WTC11 (cell line): ENCODE measurements around the gene NEK6. TPM values are rescaled to one million over a fixed set of nuclear protein-coding genes. Genes with fewer than 3 reads are reported as not detected.

Experiments
- ATAC-seq: fragments of 200-7000 bp; cut with Tn5 transposase; 2 replicates; pipeline ENCODE4 v1.10.0; 2021; ENCODE audit warnings: mild to moderate bottlenecking, moderate library complexity
- CTCF ChIA-PET: fragments of 300-600 bp; sonication (Branson Sonifier 250); formaldehyde crosslinking; loops from one replicate; lab custom pipeline; 2021; ENCODE audit warnings: antibody characterized with exemption; lab: Charles Lee
- POLR2A ChIA-PET: fragments of 350-600 bp; sonication (Branson Sonifier 250); formaldehyde crosslinking; loops from one replicate; lab custom pipeline; 2021; ENCODE audit warnings: antibody characterized with exemption; lab: Charles Lee
- DNase-seq: peaks from one replicate; pipeline ENCODE4 v3.0.0; 2021; ENCODE audit warnings: low spot score
- H3K27ac Mint-ChIP-seq: 2 replicates; pipeline ENCODE4 v1.8.0; 2021; ENCODE audit warnings: mixed read lengths
- H3K27me3 Mint-ChIP-seq: 2 replicates; pipeline ENCODE4 v1.8.0; 2021; ENCODE audit warnings: low read depth, mild to moderate bottlenecking, moderate library complexity, mixed read lengths
- H3K36me3 Mint-ChIP-seq: 2 replicates; pipeline ENCODE4 v1.8.0; 2021; ENCODE audit warnings: mixed read lengths
- H3K4me1 Mint-ChIP-seq: 2 replicates; pipeline ENCODE4 v1.8.0; 2022; ENCODE audit warnings: mixed read lengths
- H3K4me3 Mint-ChIP-seq: 2 replicates; pipeline ENCODE4 v1.8.0; 2021; ENCODE audit warnings: mild to moderate bottlenecking, moderate library complexity, mixed read lengths
- H3K9me3 Mint-ChIP-seq: 2 replicates; pipeline ENCODE4 v1.8.0; 2021; ENCODE audit warnings: mixed read lengths
- AR ChIP-seq: fragments of 250-450 bp; sonication (Bioruptor Pico); IDR thresholded peaks from 2 replicates; pipeline ENCODE4 v1.9.0; 2021; ENCODE audit warnings: mild to moderate bottlenecking
- CREB1 ChIP-seq: sonication (generic); formaldehyde crosslinking; IDR thresholded peaks from 2 replicates; pipeline ENCODE4 v1.8.0; 2023; ENCODE audit warnings: mild to moderate bottlenecking, missing genetic modification reagents
- CTCF ChIP-seq: fragments of 200-600 bp; IDR thresholded peaks from 2 replicates; pipeline ENCODE4 v1.8.0; 2022; ENCODE audit warnings: antibody characterized with exemption
- E2F5 ChIP-seq: sonication (generic); formaldehyde crosslinking; IDR thresholded peaks from 2 replicates; pipeline ENCODE4 v1.8.1; 2022; ENCODE audit warnings: mild to moderate bottlenecking, moderate library complexity, missing genetic modification reagents
- ERG ChIP-seq: fragments of 250-450 bp; sonication (Bioruptor Pico); IDR thresholded peaks from 2 replicates; pipeline ENCODE4 v1.8.0; 2021; ENCODE audit warnings: mild to moderate bottlenecking
- GTF2I ChIP-seq: fragments of 250-450 bp; sonication (Bioruptor Pico); conservative IDR thresholded peaks from 2 replicates; pipeline ENCODE4 v1.4.0; 2021; ENCODE audit warnings: mild to moderate bottlenecking
- IRF2 ChIP-seq: sonication (generic); formaldehyde crosslinking; IDR thresholded peaks from 2 replicates; pipeline ENCODE4 v1.8.0; 2022; ENCODE audit warnings: low read depth, missing genetic modification reagents, borderline replicate concordance
- MXD4 ChIP-seq: fragments of 250-450 bp; sonication (Bioruptor Pico); IDR thresholded peaks from 2 replicates; pipeline ENCODE4 v1.8.0; 2021; ENCODE audit warnings: mild to moderate bottlenecking, moderate library complexity, borderline replicate concordance
- NR3C1 ChIP-seq: sonication (generic); formaldehyde crosslinking; conservative IDR thresholded peaks from 2 replicates; pipeline ENCODE4 v1.8.1; 2023; ENCODE audit warnings: low read depth, mild to moderate bottlenecking, missing genetic modification reagents
- TEAD4 ChIP-seq: sonication (generic); formaldehyde crosslinking; IDR thresholded peaks from 2 replicates; pipeline ENCODE4 v1.8.0; 2022; ENCODE audit warnings: mild to moderate bottlenecking, missing genetic modification reagents
- ZNF121 ChIP-seq: sonication (generic); formaldehyde crosslinking; IDR thresholded peaks from 2 replicates; pipeline ENCODE4 v1.8.0; 2023; ENCODE audit warnings: missing genetic modification reagents
- ZNF263 ChIP-seq: sonication (generic); formaldehyde crosslinking; IDR thresholded peaks from 2 replicates; pipeline ENCODE4 v1.8.1; 2022; ENCODE audit warnings: low read depth, mild to moderate bottlenecking, moderate library complexity, missing genetic modification reagents
- total RNA-seq: library from RNA; stranded (reverse); gene quantifications from 3 replicates; pipeline ENCODE4 v1.2.3, GENCODE V29; 2021
- TF ChIP-seq, protein P1 (sequence below): sonication (generic); formaldehyde crosslinking; IDR thresholded peaks from 2 replicates; pipeline ENCODE4 v1.8.0; 2022; ENCODE audit warnings: mild to moderate bottlenecking, missing genetic modification reagents
- TF ChIP-seq, protein P2 (sequence below): sonication (generic); formaldehyde crosslinking; IDR thresholded peaks from 2 replicates; pipeline ENCODE4 v1.8.0; 2023; ENCODE audit warnings: missing genetic modification reagents, mild to moderate bottlenecking, borderline replicate concordance
- TF ChIP-seq, protein P3 (sequence below): sonication (generic); formaldehyde crosslinking; IDR thresholded peaks from 2 replicates; pipeline ENCODE4 v1.8.0; 2022; ENCODE audit warnings: missing genetic modification reagents
- TF ChIP-seq, protein P4 (sequence below): fragments of 250-450 bp; sonication (Bioruptor Pico); IDR thresholded peaks from 2 replicates; pipeline ENCODE4 v1.9.0; 2021; ENCODE audit warnings: moderate library complexity, mild to moderate bottlenecking, inconsistent platforms, borderline replicate concordance

NEK6 gene
- total RNA-seq, 1 experiment from 2014 or later, result 23.0 TPM

GRCh38 chr9:124209279-124209678, 48.5 kb upstream of the NEK6 start (continued):
- TF ChIP-seq MXD4 (CRISPR knock-in tag), result no peak
- no peak for TF ChIP-seq CTCF
- no peak for TF ChIP-seq NR3C1
- TF ChIP-seq CREB1 (CRISPR knock-in tag), result no peak
- no peak for TF ChIP-seq IRF2
- TF ChIP-seq, protein P1, sequence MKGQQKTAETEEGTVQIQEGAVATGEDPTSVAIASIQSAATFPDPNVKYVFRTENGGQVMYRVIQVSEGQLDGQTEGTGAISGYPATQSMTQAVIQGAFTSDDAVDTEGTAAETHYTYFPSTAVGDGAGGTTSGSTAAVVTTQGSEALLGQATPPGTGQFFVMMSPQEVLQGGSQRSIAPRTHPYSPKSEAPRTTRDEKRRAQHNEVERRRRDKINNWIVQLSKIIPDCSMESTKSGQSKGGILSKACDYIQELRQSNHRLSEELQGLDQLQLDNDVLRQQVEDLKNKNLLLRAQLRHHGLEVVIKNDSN (CRISPR knock-in tag), result no peak
- TF ChIP-seq E2F5, result no peak
- TF ChIP-seq, all 79 proteins: peak for 0

GRCh38 chr9:124209774-124210173, 48.0 kb upstream of the NEK6 start:
- Mint-ChIP-seq H3K4me1 (peaks cover 7% of the 10 kb centered on the region; the same call in 1 of the 2 replicates), H3K36me3 (no peaks in the 10 kb centered on the region), H3K9me3 (peaks cover 14% of the 10 kb centered on the region), H3K27me3 (peaks cover 9% of the 10 kb centered on the region), H3K27ac (no peak overlapping the region), H3K4me3 (no peak overlapping the region)
- ATAC-seq (no peak), DNase-seq (no peak)
- ChIA-PET POLR2A (no interaction called here), CTCF (interaction anchor here (0.6 to 1.5 kb wide), 8 partner anchors 46 to 178 kb away, joined by 3 to 8 read pairs (median 4); no protein-coding TSS in a partner anchor)
- TF ChIP-seq ZNF263 (CRISPR knock-in tag), result no peak
- TF ChIP-seq AR (CRISPR knock-in tag), result no peak
- peak; percentile 94 for TF ChIP-seq ZNF121 (CRISPR knock-in tag)
- TF ChIP-seq, all 79 proteins: peak for 1

DNA sequence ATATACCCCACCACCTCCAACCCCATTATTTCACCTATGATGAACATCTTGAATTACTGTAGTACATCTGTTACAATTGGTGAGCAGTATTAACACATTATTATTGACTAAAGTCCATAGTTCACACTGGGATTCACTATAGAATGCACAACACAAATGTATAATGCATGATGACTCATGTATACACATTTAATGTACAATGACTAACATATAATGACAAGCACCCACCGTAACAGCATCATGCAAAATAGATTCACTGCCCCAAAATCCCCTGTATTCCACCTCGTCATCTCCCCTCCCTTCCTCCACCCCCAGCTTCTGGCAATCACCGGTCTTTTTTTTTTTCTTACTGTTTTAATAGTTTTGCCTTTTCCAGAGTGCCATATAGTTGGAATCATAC, 47.1 kb upstream of the NEK6 start:
- ChIA-PET CTCF (no interaction called here), POLR2A (interaction anchor here (0.6 kb wide), 1 partner anchor 21 kb away, joined by 5 read pairs; no protein-coding TSS in a partner anchor)
- peaks cover 7% of the 10 kb centered on the region; the same call in 1 of the 2 replicates for H3K4me1 Mint-ChIP-seq
- DNase-seq (no peak), ATAC-seq (no peak)
- no peak overlapping the region for H3K27ac Mint-ChIP-seq
- H3K4me3 Mint-ChIP-seq, result no peak overlapping the region
- H3K27me3 Mint-ChIP-seq, result peaks cover 8% of the 10 kb centered on the region
- peaks cover 13% of the 10 kb centered on the region for H3K9me3 Mint-ChIP-seq
- H3K36me3 Mint-ChIP-seq, result no peaks in the 10 kb centered on the region
- TF ChIP-seq GTF2I (CRISPR knock-in tag) (no peak), ERG (no peak), TEAD4 (CRISPR knock-in tag) (no peak)
- TF ChIP-seq, protein P2, sequence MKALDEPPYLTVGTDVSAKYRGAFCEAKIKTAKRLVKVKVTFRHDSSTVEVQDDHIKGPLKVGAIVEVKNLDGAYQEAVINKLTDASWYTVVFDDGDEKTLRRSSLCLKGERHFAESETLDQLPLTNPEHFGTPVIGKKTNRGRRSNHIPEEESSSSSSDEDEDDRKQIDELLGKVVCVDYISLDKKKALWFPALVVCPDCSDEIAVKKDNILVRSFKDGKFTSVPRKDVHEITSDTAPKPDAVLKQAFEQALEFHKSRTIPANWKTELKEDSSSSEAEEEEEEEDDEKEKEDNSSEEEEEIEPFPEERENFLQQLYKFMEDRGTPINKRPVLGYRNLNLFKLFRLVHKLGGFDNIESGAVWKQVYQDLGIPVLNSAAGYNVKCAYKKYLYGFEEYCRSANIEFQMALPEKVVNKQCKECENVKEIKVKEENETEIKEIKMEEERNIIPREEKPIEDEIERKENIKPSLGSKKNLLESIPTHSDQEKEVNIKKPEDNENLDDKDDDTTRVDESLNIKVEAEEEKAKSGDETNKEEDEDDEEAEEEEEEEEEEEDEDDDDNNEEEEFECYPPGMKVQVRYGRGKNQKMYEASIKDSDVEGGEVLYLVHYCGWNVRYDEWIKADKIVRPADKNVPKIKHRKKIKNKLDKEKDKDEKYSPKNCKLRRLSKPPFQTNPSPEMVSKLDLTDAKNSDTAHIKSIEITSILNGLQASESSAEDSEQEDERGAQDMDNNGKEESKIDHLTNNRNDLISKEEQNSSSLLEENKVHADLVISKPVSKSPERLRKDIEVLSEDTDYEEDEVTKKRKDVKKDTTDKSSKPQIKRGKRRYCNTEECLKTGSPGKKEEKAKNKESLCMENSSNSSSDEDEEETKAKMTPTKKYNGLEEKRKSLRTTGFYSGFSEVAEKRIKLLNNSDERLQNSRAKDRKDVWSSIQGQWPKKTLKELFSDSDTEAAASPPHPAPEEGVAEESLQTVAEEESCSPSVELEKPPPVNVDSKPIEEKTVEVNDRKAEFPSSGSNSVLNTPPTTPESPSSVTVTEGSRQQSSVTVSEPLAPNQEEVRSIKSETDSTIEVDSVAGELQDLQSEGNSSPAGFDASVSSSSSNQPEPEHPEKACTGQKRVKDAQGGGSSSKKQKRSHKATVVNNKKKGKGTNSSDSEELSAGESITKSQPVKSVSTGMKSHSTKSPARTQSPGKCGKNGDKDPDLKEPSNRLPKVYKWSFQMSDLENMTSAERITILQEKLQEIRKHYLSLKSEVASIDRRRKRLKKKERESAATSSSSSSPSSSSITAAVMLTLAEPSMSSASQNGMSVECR (CRISPR knock-in tag), result no peak
- TF ChIP-seq, protein P3, sequence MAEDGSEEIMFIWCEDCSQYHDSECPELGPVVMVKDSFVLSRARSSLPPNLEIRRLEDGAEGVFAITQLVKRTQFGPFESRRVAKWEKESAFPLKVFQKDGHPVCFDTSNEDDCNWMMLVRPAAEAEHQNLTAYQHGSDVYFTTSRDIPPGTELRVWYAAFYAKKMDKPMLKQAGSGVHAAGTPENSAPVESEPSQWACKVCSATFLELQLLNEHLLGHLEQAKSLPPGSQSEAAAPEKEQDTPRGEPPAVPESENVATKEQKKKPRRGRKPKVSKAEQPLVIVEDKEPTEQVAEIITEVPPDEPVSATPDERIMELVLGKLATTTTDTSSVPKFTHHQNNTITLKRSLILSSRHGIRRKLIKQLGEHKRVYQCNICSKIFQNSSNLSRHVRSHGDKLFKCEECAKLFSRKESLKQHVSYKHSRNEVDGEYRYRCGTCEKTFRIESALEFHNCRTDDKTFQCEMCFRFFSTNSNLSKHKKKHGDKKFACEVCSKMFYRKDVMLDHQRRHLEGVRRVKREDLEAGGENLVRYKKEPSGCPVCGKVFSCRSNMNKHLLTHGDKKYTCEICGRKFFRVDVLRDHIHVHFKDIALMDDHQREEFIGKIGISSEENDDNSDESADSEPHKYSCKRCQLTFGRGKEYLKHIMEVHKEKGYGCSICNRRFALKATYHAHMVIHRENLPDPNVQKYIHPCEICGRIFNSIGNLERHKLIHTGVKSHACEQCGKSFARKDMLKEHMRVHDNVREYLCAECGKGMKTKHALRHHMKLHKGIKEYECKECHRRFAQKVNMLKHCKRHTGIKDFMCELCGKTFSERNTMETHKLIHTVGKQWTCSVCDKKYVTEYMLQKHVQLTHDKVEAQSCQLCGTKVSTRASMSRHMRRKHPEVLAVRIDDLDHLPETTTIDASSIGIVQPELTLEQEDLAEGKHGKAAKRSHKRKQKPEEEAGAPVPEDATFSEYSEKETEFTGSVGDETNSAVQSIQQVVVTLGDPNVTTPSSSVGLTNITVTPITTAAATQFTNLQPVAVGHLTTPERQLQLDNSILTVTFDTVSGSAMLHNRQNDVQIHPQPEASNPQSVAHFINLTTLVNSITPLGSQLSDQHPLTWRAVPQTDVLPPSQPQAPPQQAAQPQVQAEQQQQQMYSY (CRISPR knock-in tag), result no peak
- TF ChIP-seq, protein P4, sequence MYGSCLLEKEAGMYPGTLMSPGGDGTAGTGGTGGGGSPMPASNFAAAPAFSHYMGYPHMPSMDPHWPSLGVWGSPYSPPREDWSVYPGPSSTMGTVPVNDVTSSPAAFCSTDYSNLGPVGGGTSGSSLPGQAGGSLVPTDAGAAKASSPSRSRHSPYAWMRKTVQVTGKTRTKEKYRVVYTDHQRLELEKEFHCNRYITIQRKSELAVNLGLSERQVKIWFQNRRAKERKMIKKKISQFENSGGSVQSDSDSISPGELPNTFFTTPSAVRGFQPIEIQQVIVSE (CRISPR knock-in tag), result no peak
